ENCODE results near the gene RNU1-2. TPM values are rescaled to one million over a fixed set of nuclear protein-coding genes. Genes with fewer than 3 reads are reported as not detected.
"Not testable (repeated sequence)": the region's sequence is repeated elsewhere in the genome, so short reads cannot be mapped to it uniquely, and the experiment has no call there.

Gene RNU1-2
- 1,866 and 1,908 TPM in 2 replicates for total RNA-seq (2021)
- percentile 100 among the genes with signal in this experiment for Bru-seq, nascent RNA
- percentile 61 among the genes with signal in this experiment for BruChase-seq, experiment 1, labeled RNA remaining after a 2-hour chase
- percentile 70 among the genes with signal in this experiment for BruChase-seq, experiment 2, labeled RNA remaining after a 6-hour chase
- long read RNA-seq = 0 reads

- CTCF ChIA-PET; BruUV-seq (replicated peaks); intact Hi-C loops (cut with micrococcal nuclease; ENCODE audit: unreplicated experiment); H3K9me3 ChIP-seq (ENCODE audit: low read depth, low read length, poor library complexity, severe bottlenecking); H3K27me3 ChIP-seq (replicated peaks; ENCODE audit: insufficient read depth, low read depth, low read length, poor library complexity); H3K36me3 ChIP-seq (ENCODE audit: insufficient read depth, low read length, poor library complexity, severe bottlenecking): not testable (repeated sequence)
- POLR2A ChIA-PET (ENCODE audit: low non-redundant PET) = interaction anchor here (0.7 to 0.9 kb wide), 2 partner anchors 8 to 382 kb away, joined by 3 to 4 read pairs; partner anchors contain the start of gene RNU1-1
- peaks cover 15% of the 10 kb centered on the region for H3K4me1 ChIP-seq (ENCODE audit: insufficient read depth, low read length, poor library complexity, severe bottlenecking)
- peak; percentile 98 for DNase-seq (ENCODE audit: low spot score)
- H3K4me3 ChIP-seq (ENCODE audit: low read depth, low read length, poor library complexity, severe bottlenecking) = peak within 1 kb of the TSS; percentile 45
- H3K27ac ChIP-seq (ENCODE audit: low read depth, low read length, poor library complexity, severe bottlenecking) = peak within 1 kb of the TSS; percentile 98
Measured at GRCh38 chr1:16895598-16896315, at the start of gene RNU1-2. Gene RNU1-2, plus strand, starts transcription at chr1:16895980.

DNA sequence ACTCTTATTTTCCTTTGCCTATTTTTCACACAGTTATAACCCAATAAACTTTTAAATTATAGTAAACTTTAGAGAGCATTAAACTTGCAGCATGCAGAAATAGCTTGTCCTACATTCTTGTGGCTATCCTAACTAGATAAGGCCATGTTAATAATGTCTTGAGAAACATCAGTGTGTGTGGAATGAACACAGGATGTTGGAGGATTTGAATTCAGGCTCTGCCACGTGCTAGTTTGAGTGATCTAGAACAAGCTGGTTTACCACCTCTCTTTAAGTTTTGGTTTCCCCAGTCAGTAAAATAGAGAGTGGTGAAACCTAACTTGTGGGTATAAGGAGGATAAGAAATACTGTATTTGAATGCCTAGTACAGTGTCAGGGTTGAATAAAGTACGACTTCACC, 39.6 kb upstream of the RNU1-2 start:
- CTCF ChIA-PET; H3K27me3 ChIP-seq (replicated peaks; ENCODE audit: insufficient read depth, low read depth, low read length, poor library complexity); DNase-seq (ENCODE audit: low spot score); H3K4me3 ChIP-seq (ENCODE audit: low read depth, low read length, poor library complexity, severe bottlenecking); intact Hi-C loops (cut with micrococcal nuclease; ENCODE audit: unreplicated experiment); H3K27ac ChIP-seq (ENCODE audit: low read depth, low read length, poor library complexity, severe bottlenecking); BruUV-seq (replicated peaks); POLR2A ChIA-PET (ENCODE audit: low non-redundant PET); H3K9me3 ChIP-seq (ENCODE audit: low read depth, low read length, poor library complexity, severe bottlenecking); H3K4me1 ChIP-seq (ENCODE audit: insufficient read depth, low read length, poor library complexity, severe bottlenecking); H3K36me3 ChIP-seq (ENCODE audit: insufficient read depth, low read length, poor library complexity, severe bottlenecking): not testable (repeated sequence)

DNA sequence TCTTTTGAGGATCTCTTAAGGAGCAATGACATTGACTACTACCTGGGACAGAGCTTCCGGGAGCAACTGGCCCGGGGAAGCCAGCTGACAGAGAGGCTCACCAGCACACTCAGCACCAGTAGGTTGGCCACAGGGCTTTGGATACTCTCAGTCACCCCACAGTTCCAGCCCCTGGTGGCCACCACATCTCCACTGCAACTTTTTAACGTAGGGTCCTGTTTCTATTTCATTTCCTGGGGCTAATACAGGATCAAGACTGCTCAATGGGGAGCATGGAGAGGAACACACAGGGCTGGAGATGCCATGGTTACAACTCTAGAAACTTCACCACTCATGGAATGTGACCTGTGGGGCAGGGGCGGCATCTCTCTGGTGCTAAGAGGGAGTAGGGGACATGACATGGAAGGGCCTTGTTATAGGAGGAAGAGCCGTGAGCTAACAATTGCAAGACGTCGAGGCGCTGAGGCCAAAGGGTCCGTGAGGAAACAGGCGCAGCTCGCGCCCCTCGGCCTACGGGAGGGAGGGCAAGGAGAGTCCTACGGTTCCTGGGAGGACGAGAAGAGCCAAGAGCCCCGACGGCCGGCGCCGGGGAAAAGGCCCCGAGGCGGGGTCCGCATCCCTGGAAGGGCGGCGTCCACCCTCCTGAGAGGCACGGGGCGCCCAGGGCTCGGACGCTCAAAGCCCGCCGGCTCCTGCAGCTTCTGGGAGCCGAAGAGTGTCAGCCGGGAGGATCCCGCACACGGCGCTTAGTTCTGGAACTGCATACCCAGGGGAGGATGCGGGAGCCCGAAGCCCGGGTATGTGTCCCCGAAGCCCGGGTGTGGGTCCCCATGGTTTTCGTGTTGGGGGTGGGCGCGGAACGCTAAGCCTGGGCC, 36.4 kb upstream of the RNU1-2 start:
- H3K27ac ChIP-seq (ENCODE audit: low read depth, low read length, poor library complexity, severe bottlenecking); H3K4me1 ChIP-seq (ENCODE audit: insufficient read depth, low read length, poor library complexity, severe bottlenecking); H3K27me3 ChIP-seq (replicated peaks; ENCODE audit: insufficient read depth, low read depth, low read length, poor library complexity); intact Hi-C loops (cut with micrococcal nuclease; ENCODE audit: unreplicated experiment); H3K36me3 ChIP-seq (ENCODE audit: insufficient read depth, low read length, poor library complexity, severe bottlenecking); BruUV-seq (replicated peaks); CTCF ChIA-PET; DNase-seq (ENCODE audit: low spot score); H3K9me3 ChIP-seq (ENCODE audit: low read depth, low read length, poor library complexity, severe bottlenecking); H3K4me3 ChIP-seq (ENCODE audit: low read depth, low read length, poor library complexity, severe bottlenecking); POLR2A ChIA-PET (ENCODE audit: low non-redundant PET): not testable (repeated sequence)

DNA sequence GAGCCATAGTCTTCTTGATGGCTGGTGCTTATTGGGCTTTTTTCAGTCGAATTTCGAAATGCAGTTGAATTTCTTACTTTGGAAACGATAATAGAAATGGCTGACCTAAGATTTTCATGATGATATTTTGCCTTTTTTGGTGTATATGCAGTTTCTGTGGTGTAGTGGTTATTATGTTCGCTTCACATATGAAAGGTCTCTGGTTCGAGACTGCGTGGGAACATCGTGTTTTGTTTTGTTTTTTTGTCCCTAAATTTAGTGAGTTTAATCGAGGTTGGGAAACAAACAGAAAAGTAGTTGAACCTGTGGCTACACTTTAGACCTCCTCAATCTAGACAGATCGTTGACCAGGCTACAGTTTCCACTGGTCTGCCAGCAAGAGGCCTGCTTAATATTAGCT, 35.7 kb upstream of the RNU1-2 start:
- CTCF ChIA-PET; intact Hi-C loops (cut with micrococcal nuclease; ENCODE audit: unreplicated experiment); H3K4me1 ChIP-seq (ENCODE audit: insufficient read depth, low read length, poor library complexity, severe bottlenecking); H3K27ac ChIP-seq (ENCODE audit: low read depth, low read length, poor library complexity, severe bottlenecking); H3K27me3 ChIP-seq (replicated peaks; ENCODE audit: insufficient read depth, low read depth, low read length, poor library complexity); DNase-seq (ENCODE audit: low spot score); H3K36me3 ChIP-seq (ENCODE audit: insufficient read depth, low read length, poor library complexity, severe bottlenecking); H3K4me3 ChIP-seq (ENCODE audit: low read depth, low read length, poor library complexity, severe bottlenecking); H3K9me3 ChIP-seq (ENCODE audit: low read depth, low read length, poor library complexity, severe bottlenecking); BruUV-seq (replicated peaks); POLR2A ChIA-PET (ENCODE audit: low non-redundant PET): not testable (repeated sequence)

GRCh38 chr1:16861832-16862245, 33.9 kb upstream of the RNU1-2 start:
- DNase-seq (ENCODE audit: low spot score) = peak; percentile 71
- intact Hi-C loops (cut with micrococcal nuclease; ENCODE audit: unreplicated experiment); POLR2A ChIA-PET (ENCODE audit: low non-redundant PET); H3K36me3 ChIP-seq (ENCODE audit: insufficient read depth, low read length, poor library complexity, severe bottlenecking); H3K4me3 ChIP-seq (ENCODE audit: low read depth, low read length, poor library complexity, severe bottlenecking); H3K4me1 ChIP-seq (ENCODE audit: insufficient read depth, low read length, poor library complexity, severe bottlenecking); CTCF ChIA-PET; H3K27me3 ChIP-seq (replicated peaks; ENCODE audit: insufficient read depth, low read depth, low read length, poor library complexity); H3K27ac ChIP-seq (ENCODE audit: low read depth, low read length, poor library complexity, severe bottlenecking); H3K9me3 ChIP-seq (ENCODE audit: low read depth, low read length, poor library complexity, severe bottlenecking): not testable (repeated sequence)
- TSS peak; percentile 100 for BruUV-seq (replicated peaks)

GRCh38 chr1:16862415-16862814, 33.4 kb upstream of the RNU1-2 start:
- DNase-seq (ENCODE audit: low spot score) = not testable (repeated sequence)

GRCh38 chr1:16863024-16863423, 32.8 kb upstream of the RNU1-2 start:
- DNase-seq (ENCODE audit: low spot score); H3K27ac ChIP-seq (ENCODE audit: low read depth, low read length, poor library complexity, severe bottlenecking); CTCF ChIA-PET; intact Hi-C loops (cut with micrococcal nuclease; ENCODE audit: unreplicated experiment); H3K4me3 ChIP-seq (ENCODE audit: low read depth, low read length, poor library complexity, severe bottlenecking); POLR2A ChIA-PET (ENCODE audit: low non-redundant PET); H3K4me1 ChIP-seq (ENCODE audit: insufficient read depth, low read length, poor library complexity, severe bottlenecking); H3K36me3 ChIP-seq (ENCODE audit: insufficient read depth, low read length, poor library complexity, severe bottlenecking); BruUV-seq (replicated peaks); H3K9me3 ChIP-seq (ENCODE audit: low read depth, low read length, poor library complexity, severe bottlenecking); H3K27me3 ChIP-seq (replicated peaks; ENCODE audit: insufficient read depth, low read depth, low read length, poor library complexity): not testable (repeated sequence)

More at GRCh38 chr1:16862415-16862814, 33.4 kb upstream of the RNU1-2 start:
- H3K4me1 ChIP-seq (ENCODE audit: insufficient read depth, low read length, poor library complexity, severe bottlenecking); H3K9me3 ChIP-seq (ENCODE audit: low read depth, low read length, poor library complexity, severe bottlenecking); POLR2A ChIA-PET (ENCODE audit: low non-redundant PET); H3K27ac ChIP-seq (ENCODE audit: low read depth, low read length, poor library complexity, severe bottlenecking); H3K36me3 ChIP-seq (ENCODE audit: insufficient read depth, low read length, poor library complexity, severe bottlenecking); BruUV-seq (replicated peaks); H3K27me3 ChIP-seq (replicated peaks; ENCODE audit: insufficient read depth, low read depth, low read length, poor library complexity); intact Hi-C loops (cut with micrococcal nuclease; ENCODE audit: unreplicated experiment); CTCF ChIA-PET; H3K4me3 ChIP-seq (ENCODE audit: low read depth, low read length, poor library complexity, severe bottlenecking): not testable (repeated sequence)
